ENCODE measurements around the gene CALCB.
"Not testable (repeated sequence)": the region's sequence is repeated elsewhere in the genome, so short reads cannot be mapped to it uniquely, and the experiment has no call there.

CALCB gene

GRCh38 chr11:15046673-15047072, 26.7 kb upstream of the CALCB start:
- H3K27ac ChIP-seq (ENCODE audit: insufficient read depth, low read depth, low read length, poor library complexity, severe bottlenecking); H3K9me3 ChIP-seq (ENCODE audit: control insufficient read depth, low read length); H3K36me3 ChIP-seq (ENCODE audit: control insufficient read depth, insufficient read depth, low read length); H3K4me1 ChIP-seq (ENCODE audit: control insufficient read depth, insufficient read depth, low read length); H3K4me3 ChIP-seq (ENCODE audit: insufficient read depth, low read depth, low read length); H3K27me3 ChIP-seq (ENCODE audit: control insufficient read depth, insufficient read depth, low read length, poor library complexity, severe bottlenecking): not testable (repeated sequence)
- 87 to 92% methylated on average over 2 to 3 of the region's 3 CpGs for WGBS, 2 experiments

- H3K36me3 ChIP-seq (ENCODE audit: control insufficient read depth, insufficient read depth, low read length), result no peaks in the 10 kb centered on the region
- no peak overlapping the region for H3K27ac ChIP-seq (ENCODE audit: insufficient read depth, low read depth, low read length, poor library complexity, severe bottlenecking)
- H3K4me1 ChIP-seq (ENCODE audit: control insufficient read depth, insufficient read depth, low read length), result no peaks in the 10 kb centered on the region
- H3K9me3 ChIP-seq (ENCODE audit: control insufficient read depth, low read length), result no peaks in the 10 kb centered on the region
- no peak overlapping the region for H3K4me3 ChIP-seq (ENCODE audit: insufficient read depth, low read depth, low read length)
- no peaks in the 10 kb centered on the region for H3K27me3 ChIP-seq (ENCODE audit: control insufficient read depth, insufficient read depth, low read length, poor library complexity, severe bottlenecking)
Observed at GRCh38 chr11:15048616-15049015, 24.8 kb upstream of the CALCB start.

- Histone ChIP-seq H3K4me3 (ENCODE audit: insufficient read depth, low read depth, low read length) (no peak overlapping the region), H3K9me3 (ENCODE audit: control insufficient read depth, low read length) (no peaks in the 10 kb centered on the region), H3K4me1 (ENCODE audit: control insufficient read depth, insufficient read depth, low read length) (no peaks in the 10 kb centered on the region), H3K27ac (ENCODE audit: insufficient read depth, low read depth, low read length, poor library complexity, severe bottlenecking) (no peak overlapping the region), H3K27me3 (ENCODE audit: control insufficient read depth, insufficient read depth, low read length, poor library complexity, severe bottlenecking) (no peaks in the 10 kb centered on the region), H3K36me3 (ENCODE audit: control insufficient read depth, insufficient read depth, low read length) (no peaks in the 10 kb centered on the region)
- WGBS, 2 experiments, result 87 to 100% methylated on average over 1 of the region's 1 CpG
Observed at GRCh38 chr11:15053191-15053685, 20.2 kb upstream of the CALCB start.

- 88 to 94% methylated on average over 3 of the region's 3 CpGs for WGBS, 2 experiments
- no peak overlapping the region for H3K4me3 ChIP-seq (ENCODE audit: insufficient read depth, low read depth, low read length)
- no peaks in the 10 kb centered on the region for H3K4me1 ChIP-seq (ENCODE audit: control insufficient read depth, insufficient read depth, low read length)
- no peak overlapping the region for H3K27ac ChIP-seq (ENCODE audit: insufficient read depth, low read depth, low read length, poor library complexity, severe bottlenecking)
- no peaks in the 10 kb centered on the region for H3K27me3 ChIP-seq (ENCODE audit: control insufficient read depth, insufficient read depth, low read length, poor library complexity, severe bottlenecking)
- no peaks in the 10 kb centered on the region for H3K9me3 ChIP-seq (ENCODE audit: control insufficient read depth, low read length)
- H3K36me3 ChIP-seq (ENCODE audit: control insufficient read depth, insufficient read depth, low read length), result no peaks in the 10 kb centered on the region
Observed at GRCh38 chr11:15055620-15056356, 17.6 kb upstream of the CALCB start.

GRCh38 chr11:15057329-15057728, 16.1 kb upstream of the CALCB start:
- Histone ChIP-seq H3K9me3 (ENCODE audit: control insufficient read depth, low read length) (no peaks in the 10 kb centered on the region), H3K4me1 (ENCODE audit: control insufficient read depth, insufficient read depth, low read length) (no peaks in the 10 kb centered on the region), H3K4me3 (ENCODE audit: insufficient read depth, low read depth, low read length) (no peak overlapping the region), H3K36me3 (ENCODE audit: control insufficient read depth, insufficient read depth, low read length) (no peaks in the 10 kb centered on the region), H3K27ac (ENCODE audit: insufficient read depth, low read depth, low read length, poor library complexity, severe bottlenecking) (no peak overlapping the region), H3K27me3 (ENCODE audit: control insufficient read depth, insufficient read depth, low read length, poor library complexity, severe bottlenecking) (no peaks in the 10 kb centered on the region)
- 86 to 96% methylated on average over 1 of the region's 1 CpG for WGBS, 2 experiments

- Histone ChIP-seq H3K27me3 (ENCODE audit: control insufficient read depth, insufficient read depth, low read length, poor library complexity, severe bottlenecking) (no peaks in the 10 kb centered on the region), H3K36me3 (ENCODE audit: control insufficient read depth, insufficient read depth, low read length) (no peaks in the 10 kb centered on the region), H3K9me3 (ENCODE audit: control insufficient read depth, low read length) (no peaks in the 10 kb centered on the region), H3K27ac (ENCODE audit: insufficient read depth, low read depth, low read length, poor library complexity, severe bottlenecking) (no peak overlapping the region), H3K4me3 (ENCODE audit: insufficient read depth, low read depth, low read length) (no peak overlapping the region), H3K4me1 (ENCODE audit: control insufficient read depth, insufficient read depth, low read length) (no peaks in the 10 kb centered on the region)
- 91 to 97% methylated on average over 2 of the region's 2 CpGs for WGBS, 2 experiments
Observed at GRCh38 chr11:15059132-15059915, 14.1 kb upstream of the CALCB start.

GRCh38 chr11:15062599-15062998, 10.8 kb upstream of the CALCB start:
- no peak overlapping the region for H3K4me3 ChIP-seq (ENCODE audit: insufficient read depth, low read depth, low read length)
- no peaks in the 10 kb centered on the region for H3K36me3 ChIP-seq (ENCODE audit: control insufficient read depth, insufficient read depth, low read length)
- no peak overlapping the region for H3K27ac ChIP-seq (ENCODE audit: insufficient read depth, low read depth, low read length, poor library complexity, severe bottlenecking)
- 95% methylated on average over 9 of the region's 9 CpGs for WGBS, 2 experiments
- H3K4me1 ChIP-seq (ENCODE audit: control insufficient read depth, insufficient read depth, low read length), result no peaks in the 10 kb centered on the region
- H3K27me3 ChIP-seq (ENCODE audit: control insufficient read depth, insufficient read depth, low read length, poor library complexity, severe bottlenecking), result no peaks in the 10 kb centered on the region
- no peaks in the 10 kb centered on the region for H3K9me3 ChIP-seq (ENCODE audit: control insufficient read depth, low read length)

- H3K9me3 ChIP-seq (ENCODE audit: control insufficient read depth, low read length); H3K27ac ChIP-seq (ENCODE audit: insufficient read depth, low read depth, low read length, poor library complexity, severe bottlenecking); H3K4me3 ChIP-seq (ENCODE audit: insufficient read depth, low read depth, low read length); H3K36me3 ChIP-seq (ENCODE audit: control insufficient read depth, insufficient read depth, low read length); H3K4me1 ChIP-seq (ENCODE audit: control insufficient read depth, insufficient read depth, low read length): not testable (repeated sequence)
- peaks cover 33% of the 10 kb centered on the region for H3K27me3 ChIP-seq (ENCODE audit: control insufficient read depth, insufficient read depth, low read length, poor library complexity, severe bottlenecking)
- 92 to 93% methylated on average over 7 of the region's 7 CpGs for WGBS, 2 experiments
Observed at GRCh38 chr11:15069751-15070150, 3.6 kb upstream of the CALCB start.

- no peaks in the 10 kb centered on the region for H3K4me1 ChIP-seq (ENCODE audit: control insufficient read depth, insufficient read depth, low read length)
- 89 to 92% methylated on average over 32 of the region's 32 CpGs for WGBS, 2 experiments
- H3K4me3 ChIP-seq (ENCODE audit: insufficient read depth, low read depth, low read length), result no peak overlapping the region
- no peak overlapping the region for H3K27ac ChIP-seq (ENCODE audit: insufficient read depth, low read depth, low read length, poor library complexity, severe bottlenecking)
- H3K27me3 ChIP-seq (ENCODE audit: control insufficient read depth, insufficient read depth, low read length, poor library complexity, severe bottlenecking), result peaks cover 34% of the 10 kb centered on the region
- H3K36me3 ChIP-seq (ENCODE audit: control insufficient read depth, insufficient read depth, low read length), result no peaks in the 10 kb centered on the region
- H3K9me3 ChIP-seq (ENCODE audit: control insufficient read depth, low read length), result no peaks in the 10 kb centered on the region
Observed at GRCh38 chr11:15071556-15072255, 1.7 kb upstream of the CALCB start.

GRCh38 chr11:15072551-15073143, 746 bp upstream of the CALCB start:
- 81 to 83% methylated on average over 22 to 23 of the region's 23 CpGs for WGBS, 2 experiments
- Histone ChIP-seq H3K9me3 (ENCODE audit: control insufficient read depth, low read length) (no peaks in the 10 kb centered on the region), H3K36me3 (ENCODE audit: control insufficient read depth, insufficient read depth, low read length) (no peaks in the 10 kb centered on the region), H3K4me3 (ENCODE audit: insufficient read depth, low read depth, low read length) (no peak overlapping the region), H3K27me3 (ENCODE audit: control insufficient read depth, insufficient read depth, low read length, poor library complexity, severe bottlenecking) (peaks cover 34% of the 10 kb centered on the region), H3K27ac (ENCODE audit: insufficient read depth, low read depth, low read length, poor library complexity, severe bottlenecking) (no peak overlapping the region), H3K4me1 (ENCODE audit: control insufficient read depth, insufficient read depth, low read length) (no peaks in the 10 kb centered on the region)

Measured in ectodermal cell (in vitro differentiated cells).